Activated T-helper 1 cell treated with anti-CD3 and anti-CD28 coated beads, Interleukin-12 subunit alpha, Interleukin-12 subunit beta, Interleukin-2, Interleukin-4 antibody, amounts not matched to agents 30 ng/mL and 10 ng/mL and 1 ng/mL, durations not matched to agents 14 hours and 24 hours and 36 hours (primary cell): ENCODE data around the gene MYO5B. TPM values are rescaled to one million over a fixed set of nuclear protein-coding genes. Genes with fewer than 3 reads are reported as not detected.

Source experiments
- DNase-seq: peaks from one replicate; pipeline ENCODE4 v3.0.0; 2021; ENCODE audit warnings: low spot score
- H3K27ac Mint-ChIP-seq: one replicate; pipeline ENCODE4 v1.8.0; 2021; ENCODE audit warnings: mild to moderate bottlenecking, mixed read lengths
- H3K27me3 Mint-ChIP-seq: one replicate; pipeline ENCODE4 v1.8.0; 2022; ENCODE audit warnings: mild to moderate bottlenecking, moderate library complexity, mixed read lengths; ENCODE audit not compliant: insufficient read depth
- H3K36me3 Mint-ChIP-seq: one replicate; pipeline ENCODE4 v1.8.0; 2021; ENCODE audit warnings: low read depth, mixed read lengths
- H3K4me1 Mint-ChIP-seq: one replicate; pipeline ENCODE4 v1.8.0; 2021; ENCODE audit warnings: low read depth, mixed read lengths
- H3K4me3 Mint-ChIP-seq: one replicate; pipeline ENCODE4 v1.8.0; 2021; ENCODE audit warnings: mild to moderate bottlenecking, moderate library complexity, mixed read lengths
- H3K9me3 Mint-ChIP-seq: one replicate; pipeline ENCODE4 v1.8.0; 2021; ENCODE audit warnings: mixed read lengths
- intact Hi-C: fragments of 100-400 bp; cut with micrococcal nuclease; formaldehyde crosslinking; loops from one replicate; pipeline ENCODE4 v1.15.1; 2024
- total RNA-seq: library from RNA; stranded (reverse); gene quantifications from 2 replicates; pipeline ENCODE4 v1.2.3, GENCODE V29; 2022

The MYO5B gene
- total RNA-seq, 1 donor from 2014 or later: not detected

GRCh38 chr18:49856496-49856895 is 338.5 kb downstream of the MYO5B start:
- Mint-ChIP-seq H3K27ac (no peak overlapping the region), H3K36me3 (no peaks in the 10 kb centered on the region), H3K4me3 (no peak overlapping the region), H3K4me1 (peaks cover 4% of the 10 kb centered on the region), H3K27me3 (no peaks in the 10 kb centered on the region), H3K9me3 (no peaks in the 10 kb centered on the region)
- intact Hi-C loops: loop anchor here (5.0 to 10.0 kb wide), 4 partner anchors 69 to 1179 kb away; no protein-coding TSS in a partner anchor
- no peak for DNase-seq

- Mint-ChIP-seq H3K36me3 (no peaks in the 10 kb centered on the region), H3K27ac (no peak overlapping the region), H3K4me3 (no peak overlapping the region), H3K27me3 (no peaks in the 10 kb centered on the region), H3K9me3 (no peaks in the 10 kb centered on the region), H3K4me1 (peaks cover 4% of the 10 kb centered on the region)
- no peak for DNase-seq
- intact Hi-C loops: loop anchor here (5.0 to 10.0 kb wide), 4 partner anchors 69 to 1179 kb away; no protein-coding TSS in a partner anchor
These were observed 339.1 kb downstream of the MYO5B start for GRCh38 chr18:49855711-49856415.

- Mint-ChIP-seq H3K36me3 (no peaks in the 10 kb centered on the region), H3K27me3 (no peaks in the 10 kb centered on the region), H3K27ac (no peak overlapping the region), H3K4me3 (no peak overlapping the region), H3K4me1 (peaks cover 4% of the 10 kb centered on the region), H3K9me3 (no peaks in the 10 kb centered on the region)
- no peak for DNase-seq
- intact Hi-C loops: loop anchor here (5.0 to 10.0 kb wide), 4 partner anchors 67 to 1177 kb away; no protein-coding TSS in a partner anchor
These were observed 340.3 kb downstream of the MYO5B start for GRCh38 chr18:49854681-49855080.

GRCh38 chr18:49853436-49853835 is 341.5 kb downstream of the MYO5B start:
- intact Hi-C loops: loop anchor here (10.0 kb wide), 1 partner anchor 219 kb away; no protein-coding TSS in a partner anchor
- no peak for DNase-seq

GRCh38 chr18:49853011-49853410 is 341.9 kb downstream of the MYO5B start:
- peaks cover 6% of the 10 kb centered on the region for H3K27me3 Mint-ChIP-seq
- H3K4me1 Mint-ChIP-seq: no peaks in the 10 kb centered on the region
- intact Hi-C loops: loop anchor here (10.0 kb wide), 1 partner anchor 218 kb away; no protein-coding TSS in a partner anchor

More at GRCh38 chr18:49853436-49853835, 341.5 kb downstream of the MYO5B start:
- no peak overlapping the region for H3K4me3 Mint-ChIP-seq
- no peaks in the 10 kb centered on the region for H3K9me3 Mint-ChIP-seq
- no peaks in the 10 kb centered on the region for H3K36me3 Mint-ChIP-seq
- peaks cover 4% of the 10 kb centered on the region for H3K27me3 Mint-ChIP-seq
- peaks cover under 1% of the 10 kb centered on the region for H3K4me1 Mint-ChIP-seq
- H3K27ac Mint-ChIP-seq: no peak overlapping the region

GRCh38 chr18:49851624-49852023 is 343.3 kb downstream of the MYO5B start:
- peaks cover 9% of the 10 kb centered on the region for H3K27me3 Mint-ChIP-seq
- H3K9me3 Mint-ChIP-seq: no peaks in the 10 kb centered on the region
- no peak overlapping the region for H3K27ac Mint-ChIP-seq
- H3K4me1 Mint-ChIP-seq: no peaks in the 10 kb centered on the region
- DNase-seq: no peak
- no peak overlapping the region for H3K4me3 Mint-ChIP-seq
- H3K36me3 Mint-ChIP-seq: no peaks in the 10 kb centered on the region
- intact Hi-C loops: loop anchor here (10.0 kb wide), 1 partner anchor 217 kb away; no protein-coding TSS in a partner anchor

More at GRCh38 chr18:49853011-49853410, 341.9 kb downstream of the MYO5B start:
- no peak overlapping the region for H3K4me3 Mint-ChIP-seq
- no peak overlapping the region for H3K27ac Mint-ChIP-seq
- DNase-seq: no peak
- no peaks in the 10 kb centered on the region for H3K36me3 Mint-ChIP-seq
- H3K9me3 Mint-ChIP-seq: no peaks in the 10 kb centered on the region

GRCh38 chr18:49850636-49851035 is 344.3 kb downstream of the MYO5B start:
- H3K4me3 Mint-ChIP-seq: no peak overlapping the region
- H3K27me3 Mint-ChIP-seq: peaks cover 9% of the 10 kb centered on the region
- DNase-seq: no peak
- intact Hi-C loops: loop anchor here (10.0 kb wide), 1 partner anchor 216 kb away; no protein-coding TSS in a partner anchor
- no peaks in the 10 kb centered on the region for H3K9me3 Mint-ChIP-seq
- no peak overlapping the region for H3K27ac Mint-ChIP-seq
- H3K36me3 Mint-ChIP-seq: no peaks in the 10 kb centered on the region
- H3K4me1 Mint-ChIP-seq: no peaks in the 10 kb centered on the region

GRCh38 chr18:49849331-49850217 is 345.4 kb downstream of the MYO5B start:
- Mint-ChIP-seq H3K9me3 (no peaks in the 10 kb centered on the region), H3K36me3 (no peaks in the 10 kb centered on the region), H3K4me1 (no peaks in the 10 kb centered on the region), H3K27me3 (peaks cover 9% of the 10 kb centered on the region), H3K27ac (no peak overlapping the region), H3K4me3 (no peak overlapping the region)
- DNase-seq: no peak
- intact Hi-C loops: loop anchor here (10.0 kb wide), 1 partner anchor 215 kb away; no protein-coding TSS in a partner anchor

GRCh38 chr18:49848115-49848514 is 346.8 kb downstream of the MYO5B start:
- H3K27me3 Mint-ChIP-seq: peaks cover 9% of the 10 kb centered on the region
- H3K4me3 Mint-ChIP-seq: no peak overlapping the region
- H3K27ac Mint-ChIP-seq: no peak overlapping the region
- DNase-seq: no peak
- no peaks in the 10 kb centered on the region for H3K36me3 Mint-ChIP-seq
- intact Hi-C loops: no loop called here
- H3K4me1 Mint-ChIP-seq: no peaks in the 10 kb centered on the region
- no peaks in the 10 kb centered on the region for H3K9me3 Mint-ChIP-seq

GRCh38 chr18:49847524-49847923 is 347.4 kb downstream of the MYO5B start:
- Mint-ChIP-seq H3K36me3 (no peaks in the 10 kb centered on the region), H3K27ac (no peak overlapping the region), H3K4me1 (no peaks in the 10 kb centered on the region), H3K4me3 (no peak overlapping the region), H3K9me3 (no peaks in the 10 kb centered on the region), H3K27me3 (peaks cover 9% of the 10 kb centered on the region)
- intact Hi-C loops: no loop called here
- no peak for DNase-seq

- Mint-ChIP-seq H3K27ac (no peak overlapping the region), H3K4me3 (no peak overlapping the region), H3K27me3 (peaks cover 9% of the 10 kb centered on the region), H3K4me1 (no peaks in the 10 kb centered on the region), H3K9me3 (no peaks in the 10 kb centered on the region), H3K36me3 (no peaks in the 10 kb centered on the region)
- no peak for DNase-seq
- intact Hi-C loops: no loop called here
These were observed 348.1 kb downstream of the MYO5B start for GRCh38 chr18:49846718-49847470.

- H3K4me1 Mint-ChIP-seq: no peaks in the 10 kb centered on the region
- intact Hi-C loops: no loop called here
- DNase-seq: no peak
- no peaks in the 10 kb centered on the region for H3K36me3 Mint-ChIP-seq
- H3K27ac Mint-ChIP-seq: no peak overlapping the region
- H3K9me3 Mint-ChIP-seq: no peaks in the 10 kb centered on the region
- no peak overlapping the region for H3K4me3 Mint-ChIP-seq
- peaks cover 9% of the 10 kb centered on the region for H3K27me3 Mint-ChIP-seq
These were observed 348.6 kb downstream of the MYO5B start for GRCh38 chr18:49846361-49846662.
